Measurements from ENCODE around the gene C1QTNF12. TPM values are rescaled to one million over a fixed set of nuclear protein-coding genes. Genes with fewer than 3 reads are reported as not detected.
A peak's percentile ranks its signal among the peaks of the same experiment; 100 is the strongest.

The C1QTNF12 gene
- total RNA-seq, 3 donors from 2014 or later = 2.0 TPM; not detected in 2

GRCh38 chr1:1280782-1281481, 34.4 kb upstream of the C1QTNF12 start:
- no peaks in the 10 kb centered on the region for H3K9me3 ChIP-seq
- intact Hi-C loops (cut with DNase I; ENCODE audit: low total_unique reads) = no loop called here
- no peak for DNase-seq (ENCODE audit: low spot score in 2 of 2)
- no peaks in the 10 kb centered on the region for H3K4me1 ChIP-seq
- H3K27me3 ChIP-seq = peaks cover 0 to 16% of the 10 kb centered on the region in 2 donors
- H3K27ac ChIP-seq = no peak overlapping the region
- no peaks in the 10 kb centered on the region for H3K36me3 ChIP-seq
- H3K4me3 ChIP-seq = no peak overlapping the region
- TF ChIP-seq POLR2A (IDR thresholded peaks at IDR 0.05) = no peak
- TF ChIP-seq CTCF (IDR thresholded peaks at IDR 0.05) = no peak
- TF ChIP-seq POLR2AphosphoS5 (IDR thresholded peaks at IDR 0.05) = no peak

GRCh38 chr1:1279028-1279427, 32.5 kb upstream of the C1QTNF12 start:
- no peak for DNase-seq (ENCODE audit: low spot score in 2 of 2)
- Histone ChIP-seq H3K4me1 (no peaks in the 10 kb centered on the region), H3K36me3 (no peaks in the 10 kb centered on the region), H3K4me3 (no peak overlapping the region), H3K27me3 (no peaks in the 10 kb centered on the region), H3K27ac (no peak overlapping the region), H3K9me3 (no peaks in the 10 kb centered on the region)
- TF ChIP-seq CTCF (IDR thresholded peaks at IDR 0.05) (no peak), POLR2A (IDR thresholded peaks at IDR 0.05) (no peak), POLR2AphosphoS5 (IDR thresholded peaks at IDR 0.05) (no peak)
- intact Hi-C loops (cut with DNase I; ENCODE audit: low total_unique reads) = no loop called here

DNA sequence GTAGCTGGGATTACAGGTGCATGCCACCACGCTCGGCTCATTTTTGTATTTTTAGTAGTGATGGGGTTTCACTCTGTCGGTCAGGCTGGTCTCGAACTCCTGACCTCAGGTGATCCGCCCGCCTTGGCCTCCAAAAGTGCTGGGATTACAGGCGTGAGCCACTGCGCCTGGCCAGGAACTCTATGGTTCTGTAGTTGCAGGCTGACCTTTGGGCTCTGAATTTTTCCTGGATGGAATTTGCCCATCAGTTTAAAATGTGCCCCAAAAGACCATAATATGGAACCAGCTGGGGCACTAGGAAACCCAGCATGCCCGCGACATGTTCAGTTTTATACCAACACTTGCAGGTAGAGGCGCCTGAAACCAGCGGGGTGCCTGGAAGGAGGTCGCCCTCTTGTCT, 32.1 kb upstream of the C1QTNF12 start:
- Histone ChIP-seq H3K36me3 (no peaks in the 10 kb centered on the region), H3K9me3 (no peaks in the 10 kb centered on the region), H3K27me3 (no peaks in the 10 kb centered on the region), H3K4me1 (no peaks in the 10 kb centered on the region), H3K27ac (no peak overlapping the region), H3K4me3 (no peak overlapping the region)
- intact Hi-C loops (cut with DNase I; ENCODE audit: low total_unique reads) = no loop called here
- TF ChIP-seq POLR2AphosphoS5 (IDR thresholded peaks at IDR 0.05) (no peak), POLR2A (IDR thresholded peaks at IDR 0.05) (no peak), CTCF (IDR thresholded peaks at IDR 0.05) (no peak)
- DNase-seq (ENCODE audit: low spot score in 2 of 2) = no peak

DNA sequence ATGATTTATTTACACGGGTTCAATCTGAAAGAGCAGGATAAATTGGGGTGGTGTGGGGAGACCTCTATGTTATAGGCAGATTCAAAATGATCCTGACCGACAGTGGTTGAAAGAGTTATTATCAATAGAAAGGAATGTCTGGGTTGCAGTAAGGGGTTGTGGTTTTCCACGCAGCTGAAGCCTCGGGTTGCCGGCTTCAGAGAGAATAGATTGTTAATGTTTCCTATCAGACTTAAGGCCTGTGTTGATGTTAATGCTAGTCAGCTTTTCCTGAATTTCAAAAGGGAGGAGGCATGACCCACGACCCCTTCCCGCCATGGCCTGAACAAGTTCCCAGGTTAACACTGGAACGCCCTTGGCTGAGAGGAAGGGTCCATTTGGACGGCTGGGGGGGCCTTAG, 29.3 kb upstream of the C1QTNF12 start:
- no peak for TF ChIP-seq POLR2AphosphoS5 (IDR thresholded peaks at IDR 0.05)
- TF ChIP-seq CTCF (IDR thresholded peaks at IDR 0.05) = no peak
- no peak for TF ChIP-seq POLR2A (IDR thresholded peaks at IDR 0.05)
- H3K27ac ChIP-seq = no peak overlapping the region

DNA sequence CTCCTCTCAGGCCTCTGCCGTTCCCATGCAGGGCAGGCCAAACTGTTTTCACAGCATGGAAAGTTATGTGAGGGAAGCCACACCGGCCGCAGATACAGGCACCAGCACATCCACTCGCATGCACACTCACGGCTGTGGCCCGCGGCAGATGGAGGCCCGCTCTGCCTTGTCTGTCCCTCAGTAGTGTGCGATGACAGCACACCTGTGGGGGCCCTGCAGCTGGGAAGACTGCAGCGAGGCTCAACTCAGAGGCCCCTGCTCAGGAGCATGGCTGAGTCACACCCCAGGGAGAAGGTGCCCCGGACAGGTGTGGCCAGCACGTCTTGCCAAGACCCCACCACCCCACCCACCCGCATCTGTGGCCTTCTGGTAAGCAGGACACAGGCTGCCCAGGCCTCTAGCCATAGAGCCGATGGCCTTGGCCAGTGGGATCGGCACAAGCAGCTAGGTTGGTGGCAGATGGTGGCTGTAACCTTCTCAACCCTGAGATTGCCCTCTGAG, 28.5 kb upstream of the C1QTNF12 start:
- no peak overlapping the region for H3K27ac ChIP-seq
- H3K4me3 ChIP-seq = peak overlapping the region in 2 of 3 donors; percentile 75 to 88

More for the DNA sequence above, 29.3 kb upstream of the C1QTNF12 start:
- Histone ChIP-seq H3K9me3 (no peaks in the 10 kb centered on the region), H3K4me3 (no peak overlapping the region), H3K4me1 (peaks cover 9 to 16% of the 10 kb centered on the region in 2 donors), H3K36me3 (no peaks in the 10 kb centered on the region), H3K27me3 (no peaks in the 10 kb centered on the region)
- DNase-seq (ENCODE audit: low spot score in 2 of 2) = no peak
- intact Hi-C loops (cut with DNase I; ENCODE audit: low total_unique reads) = no loop called here

More for the DNA sequence above, 28.5 kb upstream of the C1QTNF12 start:
- no peaks in the 10 kb centered on the region for H3K36me3 ChIP-seq
- no peak for TF ChIP-seq POLR2A (IDR thresholded peaks at IDR 0.05)
- TF ChIP-seq CTCF (IDR thresholded peaks at IDR 0.05) = no peak
- TF ChIP-seq POLR2AphosphoS5 (IDR thresholded peaks at IDR 0.05) = no peak
- intact Hi-C loops (cut with DNase I; ENCODE audit: low total_unique reads) = no loop called here
- no peaks in the 10 kb centered on the region for H3K9me3 ChIP-seq
- H3K27me3 ChIP-seq = no peaks in the 10 kb centered on the region
- H3K4me1 ChIP-seq = peaks cover 13 to 22% of the 10 kb centered on the region in 2 donors
- DNase-seq (ENCODE audit: low spot score in 2 of 2) = no peak

Measured in breast epithelium (tissue), 4 donors.